NCI-H1105 treated with DMSO at 0.1 percent for 48 hours (cell line): ENCODE measurements around the gene PNCK.
"Not testable (repeated sequence)": the region's sequence is repeated elsewhere in the genome, so short reads cannot be mapped to it uniquely, and the experiment has no call there.

Source experiments
- DNase-seq: peaks from one replicate; lab custom pipeline; 2025; lab: John Stamatoyannopoulos, UW

Gene PNCK

GRCh38 chrX:153673428-153674218 lies at the start of gene PNCK:
PNCK (minus strand) TSS chrX:153673813; CDS start chrX:153673076, 737 bp downstream.
- no peak for DNase-seq

GRCh38 chrX:153722704-153723350 lies 49.2 kb upstream of the PNCK start:
- DNase-seq, result no peak

- DNase-seq, result no peak
Observed at GRCh38 chrX:153719701-153720100, 46.1 kb upstream of the PNCK start.

GRCh38 chrX:153719238-153719637 lies 45.6 kb upstream of the PNCK start:
- peak; percentile 8 for DNase-seq

GRCh38 chrX:153717445-153717844 lies 43.8 kb upstream of the PNCK start:
- no peak for DNase-seq

DNA sequence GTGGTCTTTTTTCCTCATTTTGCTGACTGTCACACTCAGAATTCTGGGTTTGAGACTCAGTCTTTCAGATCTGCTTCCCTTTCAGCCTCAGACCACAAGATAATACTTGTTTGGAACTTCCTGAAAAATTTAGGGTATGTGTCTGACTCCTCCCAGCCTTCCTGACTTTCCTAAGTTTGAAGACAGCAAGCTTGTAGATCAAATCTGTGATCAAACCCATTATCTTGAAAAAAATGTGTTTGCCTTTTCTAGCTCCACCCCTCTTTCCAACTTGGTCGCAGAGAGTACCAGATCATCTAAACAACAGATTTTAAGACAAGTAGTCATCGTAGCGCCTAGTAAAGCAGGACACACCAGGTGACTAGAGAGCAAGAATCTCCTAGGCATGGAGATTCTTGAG lies 40.6 kb upstream of the PNCK start:
- no peak for DNase-seq

DNA sequence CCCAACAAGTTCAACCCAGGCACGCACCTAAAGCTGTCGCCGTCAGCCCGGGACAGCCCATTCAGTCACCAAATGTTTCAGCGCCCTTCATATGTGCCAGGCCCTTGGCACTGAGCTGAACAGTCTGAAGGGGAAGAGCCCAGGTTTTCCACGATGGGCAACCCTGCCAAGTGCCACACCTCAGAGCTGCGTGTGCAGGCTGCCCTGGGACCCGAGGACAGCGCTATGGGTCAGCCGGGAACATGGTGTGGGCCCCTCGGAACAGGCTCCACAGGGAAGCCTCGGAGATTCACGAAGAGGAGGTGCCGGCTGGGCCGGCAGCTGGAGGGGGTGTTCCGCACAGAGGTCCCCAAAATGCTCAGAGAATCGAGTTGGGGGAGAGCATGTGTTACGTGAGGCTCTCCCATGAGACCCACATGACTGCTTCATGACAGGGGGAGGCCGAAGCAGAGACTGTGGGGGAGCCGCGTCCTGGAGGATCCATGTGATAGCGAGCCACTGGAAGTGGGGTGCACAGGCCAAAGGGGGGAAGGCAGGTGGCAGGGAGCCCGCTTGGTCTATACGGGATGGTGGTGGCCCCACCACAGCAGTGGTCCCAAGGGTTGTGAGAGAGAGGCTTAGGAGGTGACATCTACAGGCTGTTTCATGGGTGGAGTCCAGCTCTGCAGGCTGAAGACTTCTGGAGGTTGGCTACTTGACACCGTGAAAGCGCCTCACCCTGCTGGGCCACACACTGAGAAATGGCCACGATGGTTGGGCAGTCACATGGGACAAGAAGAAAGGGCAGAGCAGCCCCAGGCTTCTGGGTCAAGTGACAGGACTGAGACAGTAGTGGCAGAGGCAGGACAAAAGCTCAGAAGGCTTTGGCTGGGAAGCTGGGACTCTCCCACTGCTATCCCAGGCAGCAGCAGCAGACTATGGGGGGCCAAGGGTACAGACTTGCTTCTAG lies 36.4 kb upstream of the PNCK start:
- DNase-seq, result no peak

- peak; percentile 29 for DNase-seq
Observed at GRCh38 chrX:153708415-153708814, 34.8 kb upstream of the PNCK start.

DNA sequence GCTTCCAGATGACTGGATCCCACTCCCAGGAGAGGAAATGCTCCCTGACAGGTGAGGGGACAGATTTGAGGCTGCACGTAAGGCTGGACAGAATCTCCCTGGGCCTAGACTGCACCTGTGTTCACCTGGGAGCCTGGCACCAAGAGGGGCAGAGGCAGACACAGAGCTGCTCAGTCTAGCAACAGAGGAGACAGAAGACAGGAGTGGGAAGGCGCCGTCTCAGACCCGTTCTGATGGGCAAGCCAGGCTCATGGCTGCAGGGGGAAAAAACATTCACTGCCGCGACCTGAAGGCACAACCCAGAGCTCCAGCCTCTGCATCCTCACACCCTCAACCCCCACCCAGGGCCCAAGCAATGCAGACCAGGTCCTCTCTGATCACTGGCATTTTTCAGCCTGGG lies 33.8 kb upstream of the PNCK start:
- DNase-seq, result no peak

DNA sequence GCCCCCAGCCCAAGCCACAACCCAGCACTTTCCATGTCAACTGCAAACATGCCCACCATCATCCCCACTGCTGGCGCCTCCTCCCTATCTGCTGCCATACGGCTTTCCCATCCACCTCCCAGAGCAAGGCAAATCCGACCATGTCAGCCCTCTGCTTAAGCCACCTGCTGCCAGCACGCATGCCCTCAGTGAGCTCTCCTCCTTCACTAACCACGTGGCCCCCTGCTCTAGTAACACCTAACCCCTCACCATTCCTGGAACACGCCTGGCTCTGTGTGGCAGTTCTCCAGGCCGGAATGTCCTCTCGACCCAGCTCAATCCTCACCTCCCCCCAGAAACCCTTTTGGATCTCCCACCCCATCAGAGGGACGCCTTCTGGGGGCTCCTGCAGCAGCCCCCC lies 33.2 kb upstream of the PNCK start:
- DNase-seq, result no peak

DNA sequence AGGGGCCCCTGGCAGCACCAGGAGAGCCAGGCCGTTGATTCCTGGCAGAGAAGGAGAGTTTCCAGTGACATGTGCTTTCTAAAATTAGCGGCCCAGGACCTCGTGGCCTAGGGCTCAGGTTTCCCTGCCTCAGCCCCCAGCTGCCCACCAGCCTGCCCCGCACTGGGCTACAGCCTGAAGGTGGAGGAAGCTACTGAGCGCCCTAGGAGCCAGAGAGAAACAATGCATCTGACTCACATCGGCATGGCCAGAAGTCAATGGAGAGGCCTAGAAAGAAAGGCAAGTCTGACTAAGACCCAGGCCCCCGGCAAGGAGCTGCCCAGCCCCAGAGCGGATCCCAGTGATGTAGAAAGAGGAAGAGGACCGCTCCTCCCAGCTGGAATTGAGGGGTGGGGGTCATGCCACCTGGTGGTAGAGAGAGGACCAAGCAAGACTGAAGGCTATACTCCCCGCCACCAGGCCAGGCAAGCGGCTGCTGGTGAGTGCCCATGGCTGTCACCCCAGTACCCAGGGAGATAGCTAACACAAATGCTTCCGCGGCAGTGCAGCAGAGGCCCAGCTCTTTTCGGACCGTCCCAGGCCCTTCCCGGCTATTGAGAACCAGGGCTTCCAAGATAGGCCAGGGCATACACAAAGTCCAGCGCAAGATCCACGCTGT lies 31.9 kb upstream of the PNCK start:
- not testable (repeated sequence) for DNase-seq

GRCh38 chrX:153704631-153705402 lies 31.2 kb upstream of the PNCK start:
- not testable (repeated sequence) for DNase-seq

- DNase-seq, result no peak
Observed at GRCh38 chrX:153704021-153704526, 30.5 kb upstream of the PNCK start.

DNA sequence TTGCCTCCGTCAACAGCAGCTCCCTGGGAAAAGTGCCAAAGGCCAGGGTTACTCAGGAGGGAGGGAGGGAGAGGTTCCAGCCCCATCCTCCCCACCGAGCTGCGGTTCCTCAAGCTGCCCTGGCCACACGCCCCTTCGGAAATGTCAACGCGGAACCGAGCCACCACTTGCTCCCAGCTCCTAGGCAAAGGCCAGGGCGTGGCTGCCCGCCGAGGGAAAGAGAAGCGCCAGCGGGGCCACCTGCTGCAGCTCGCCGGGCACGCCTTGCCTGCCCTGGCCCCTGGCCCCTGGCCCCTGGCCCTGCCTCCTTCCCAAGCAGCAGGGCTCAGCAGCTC lies 29.4 kb upstream of the PNCK start:
- DNase-seq, result no peak

DNA sequence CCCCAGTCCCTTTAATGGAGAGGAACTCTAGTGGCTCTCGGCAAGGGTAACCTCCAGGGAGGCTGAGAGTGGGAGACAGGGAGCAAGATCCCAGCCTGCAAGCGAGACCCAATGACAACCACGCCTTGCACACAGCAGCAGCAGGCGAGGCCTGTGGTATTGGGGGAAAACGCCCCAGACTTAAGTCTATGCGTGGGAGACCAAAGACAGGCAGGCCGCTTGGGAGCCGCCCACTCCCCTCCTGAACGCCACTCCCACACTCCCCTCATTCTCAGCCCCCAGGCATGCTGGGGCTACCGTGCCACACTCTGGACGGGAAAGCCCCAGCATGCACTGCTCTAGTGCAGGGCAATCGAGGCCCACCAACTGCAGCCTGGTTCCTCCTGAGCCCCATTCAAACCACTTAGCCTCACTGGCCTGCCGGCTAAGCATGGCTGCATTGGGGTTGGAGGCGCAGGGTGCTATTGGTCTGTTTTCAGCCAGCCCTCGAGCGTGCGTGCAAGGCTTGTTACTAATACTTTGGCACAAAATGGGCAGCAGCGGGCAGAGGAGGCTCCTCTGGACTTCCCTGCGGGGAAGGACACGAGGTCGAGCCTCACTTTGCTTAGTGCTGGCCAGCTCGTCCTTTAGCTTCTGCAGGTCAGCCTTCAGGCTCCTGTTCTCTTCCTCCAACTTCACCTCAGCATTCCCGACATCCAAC lies 28.9 kb upstream of the PNCK start:
- no peak for DNase-seq

GRCh38 chrX:153701706-153702105 lies 28.1 kb upstream of the PNCK start:
- no peak for DNase-seq

DNA sequence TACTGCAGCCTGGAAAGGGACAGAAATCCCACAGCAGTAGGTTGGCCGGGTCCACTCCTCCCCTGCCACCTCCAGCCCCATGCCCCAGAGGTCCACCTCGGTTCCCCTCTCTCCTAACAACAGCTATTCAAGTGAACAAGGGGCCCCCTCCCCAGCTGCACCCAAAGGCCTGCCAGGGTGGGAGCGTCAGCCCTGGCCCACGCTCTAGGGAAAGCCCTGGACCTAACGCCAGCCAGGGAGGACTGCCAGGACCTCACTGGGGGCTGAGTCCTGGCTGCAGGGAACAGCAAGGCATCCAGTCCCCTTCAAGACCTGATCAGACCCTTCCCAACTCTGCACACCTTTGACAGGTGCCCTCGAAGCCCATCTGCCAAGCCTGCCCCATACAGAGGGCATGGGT lies 27.4 kb upstream of the PNCK start:
- no peak for DNase-seq

- no peak for DNase-seq
Observed at GRCh38 chrX:153700376-153700945, 26.8 kb upstream of the PNCK start.

DNA sequence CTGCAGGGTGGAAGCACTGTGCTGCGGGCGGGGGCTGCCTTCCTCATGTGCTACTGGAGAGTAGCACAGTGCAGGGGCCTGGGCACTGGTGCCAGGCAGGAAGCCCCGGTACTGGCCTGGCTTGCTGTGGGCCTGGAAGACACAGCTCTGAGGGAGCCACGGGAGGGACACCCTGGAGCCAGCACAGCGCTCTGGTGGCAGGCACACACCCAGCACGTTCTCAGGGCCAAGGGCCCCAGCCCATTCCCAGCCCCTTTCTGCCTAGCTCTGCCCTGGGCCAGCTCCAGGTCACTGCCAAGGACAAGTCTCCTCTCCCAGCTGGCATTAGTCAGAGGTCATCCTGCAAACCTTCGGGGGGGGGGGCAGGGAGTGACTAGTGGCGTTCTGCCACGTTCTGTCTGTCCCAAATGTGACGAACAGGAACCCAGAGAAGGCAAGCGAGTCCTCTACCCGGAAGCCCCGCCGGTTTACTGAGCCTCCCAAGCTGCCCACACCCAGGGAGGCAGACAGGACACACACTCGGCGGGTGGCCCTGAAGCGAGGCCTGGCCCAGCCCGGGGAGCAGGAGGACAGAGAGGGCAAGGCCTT lies 26.3 kb upstream of the PNCK start:
- not testable (repeated sequence) for DNase-seq
